Putamen (tissue), 1 donor: ENCODE data around the gene SAMD1.
A peak's percentile ranks its signal among the peaks of the same experiment; 100 is the strongest.

Experiments
- DNase-seq: peaks from one replicate; pipeline ENCODE4 v3.0.0-alpha.2; 2016; ENCODE audit warnings: low spot score

SAMD1 gene

GRCh38 chr19:14089662-14090508 lies 666 bp downstream of the SAMD1 start:
- DNase-seq: no peak

- no peak for DNase-seq
Measured at GRCh38 chr19:14089412-14089661, 1.2 kb downstream of the SAMD1 start.

- no peak for DNase-seq
Measured at GRCh38 chr19:14088634-14089411, 1.7 kb downstream of the SAMD1 start.

- no peak for DNase-seq
Measured at GRCh38 chr19:14086098-14086497, 4.5 kb downstream of the SAMD1 start.

GRCh38 chr19:14085309-14085995 lies 5.1 kb downstream of the SAMD1 start, which contains the start of gene C19orf67:
Gene C19orf67, minus strand, starts transcription at chr19:14085783. Its CDS starts 156 bp downstream, at chr19:14085627.
- no peak for DNase-seq

GRCh38 chr19:14082675-14082960 lies 7.9 kb downstream of the SAMD1 start:
- DNase-seq: no peak

- no peak for DNase-seq
Measured at GRCh38 chr19:14081797-14082674, 8.5 kb downstream of the SAMD1 start.

GRCh38 chr19:14080887-14081796 lies 9.4 kb downstream of the SAMD1 start:
- peak; percentile 100 for DNase-seq

- no peak for DNase-seq
Measured at GRCh38 chr19:14078411-14078810, 12.1 kb downstream of the SAMD1 start.

GRCh38 chr19:14073925-14074838 lies 16.4 kb downstream of the SAMD1 start:
- no peak for DNase-seq

- DNase-seq: peak; percentile 77
Measured at GRCh38 chr19:14073261-14073924, 17.2 kb downstream of the SAMD1 start.

GRCh38 chr19:14072535-14073260 lies 17.9 kb downstream of the SAMD1 start, which contains the start of gene MISP3:
Gene MISP3, plus strand, starts transcription at chr19:14072786. Its CDS starts 524 bp downstream, at chr19:14073310.
- DNase-seq: no peak

GRCh38 chr19:14070268-14071050 lies 20.1 kb downstream of the SAMD1 start:
- DNase-seq: no peak

- DNase-seq: no peak
Measured at GRCh38 chr19:14066134-14066533, 24.4 kb downstream of the SAMD1 start.

- no peak for DNase-seq
Measured at GRCh38 chr19:14063105-14063504, 27.4 kb downstream of the SAMD1 start.

GRCh38 chr19:14062558-14062855 lies 28.0 kb downstream of the SAMD1 start:
- DNase-seq: no peak

GRCh38 chr19:14061751-14062557 lies 28.6 kb downstream of the SAMD1 start, which contains the start of gene PALM3:
Gene PALM3, minus strand, starts transcription at chr19:14062076. Its CDS starts 96 bp downstream, at chr19:14061980.
- DNase-seq: no peak
